ENCODE measurements around the gene KNL1.
A peak's percentile ranks its signal among the peaks of the same experiment; 100 is the strongest.
"Not testable (repeated sequence)": the region's sequence is repeated elsewhere in the genome, so short reads cannot be mapped to it uniquely, and the experiment has no call there.

The KNL1 gene

DNA sequence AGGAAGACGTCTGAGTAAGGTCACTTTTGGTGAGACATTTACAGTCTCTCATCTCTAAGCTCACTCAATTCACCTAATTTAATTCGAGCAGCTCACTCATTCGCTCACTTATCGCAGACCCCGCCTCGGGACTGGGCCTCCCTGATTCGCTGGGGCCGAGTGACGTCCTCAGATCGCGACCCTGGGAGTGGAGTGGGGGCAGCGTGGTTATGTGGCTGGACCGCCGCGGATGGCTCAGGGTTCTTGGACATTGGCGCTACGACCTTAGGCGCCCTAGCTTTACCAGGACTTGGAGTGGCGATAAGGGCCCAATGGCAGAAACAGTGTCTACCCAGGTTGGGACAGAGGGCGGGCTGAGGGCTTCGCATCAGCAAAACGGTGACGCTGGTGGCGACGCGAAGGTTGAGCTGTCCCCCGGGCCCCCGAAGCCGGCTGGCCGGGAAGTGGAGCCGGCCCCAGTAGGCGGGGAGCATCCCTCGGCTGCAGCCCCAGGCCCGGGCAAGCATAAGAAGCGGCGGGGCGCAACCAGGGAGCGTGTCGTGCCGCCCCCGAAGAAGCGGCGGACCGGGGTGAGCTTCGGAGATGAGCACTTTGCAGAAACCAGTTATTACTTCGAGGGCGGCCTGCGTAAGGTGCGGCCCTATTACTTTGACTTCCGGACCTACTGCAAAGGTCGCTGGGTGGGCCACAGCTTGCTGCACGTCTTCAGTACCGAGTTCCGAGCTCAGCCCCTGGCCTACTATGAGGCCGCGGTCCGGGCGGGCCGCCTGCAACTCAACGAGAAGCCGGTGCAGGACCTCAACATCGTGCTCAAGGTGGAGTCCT, 24.7 kb upstream of the KNL1 start, which contains the start of gene RPUSD2:
Gene RPUSD2 (plus strand): TSS at position 171 of the 825 bp plus-strand sequence. CDS start 39 bp downstream, at position 210.
- peak within 1 kb of the TSS; percentile 60 for H3K27ac ChIP-seq
- TF ChIP-seq ZFX (IDR thresholded peaks at IDR 0.05; ENCODE audit: borderline replicate concordance): no peak
- TF ChIP-seq, protein P1, sequence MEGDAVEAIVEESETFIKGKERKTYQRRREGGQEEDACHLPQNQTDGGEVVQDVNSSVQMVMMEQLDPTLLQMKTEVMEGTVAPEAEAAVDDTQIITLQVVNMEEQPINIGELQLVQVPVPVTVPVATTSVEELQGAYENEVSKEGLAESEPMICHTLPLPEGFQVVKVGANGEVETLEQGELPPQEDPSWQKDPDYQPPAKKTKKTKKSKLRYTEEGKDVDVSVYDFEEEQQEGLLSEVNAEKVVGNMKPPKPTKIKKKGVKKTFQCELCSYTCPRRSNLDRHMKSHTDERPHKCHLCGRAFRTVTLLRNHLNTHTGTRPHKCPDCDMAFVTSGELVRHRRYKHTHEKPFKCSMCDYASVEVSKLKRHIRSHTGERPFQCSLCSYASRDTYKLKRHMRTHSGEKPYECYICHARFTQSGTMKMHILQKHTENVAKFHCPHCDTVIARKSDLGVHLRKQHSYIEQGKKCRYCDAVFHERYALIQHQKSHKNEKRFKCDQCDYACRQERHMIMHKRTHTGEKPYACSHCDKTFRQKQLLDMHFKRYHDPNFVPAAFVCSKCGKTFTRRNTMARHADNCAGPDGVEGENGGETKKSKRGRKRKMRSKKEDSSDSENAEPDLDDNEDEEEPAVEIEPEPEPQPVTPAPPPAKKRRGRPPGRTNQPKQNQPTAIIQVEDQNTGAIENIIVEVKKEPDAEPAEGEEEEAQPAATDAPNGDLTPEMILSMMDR (IDR thresholded peaks at IDR 0.05): no peak

DNA sequence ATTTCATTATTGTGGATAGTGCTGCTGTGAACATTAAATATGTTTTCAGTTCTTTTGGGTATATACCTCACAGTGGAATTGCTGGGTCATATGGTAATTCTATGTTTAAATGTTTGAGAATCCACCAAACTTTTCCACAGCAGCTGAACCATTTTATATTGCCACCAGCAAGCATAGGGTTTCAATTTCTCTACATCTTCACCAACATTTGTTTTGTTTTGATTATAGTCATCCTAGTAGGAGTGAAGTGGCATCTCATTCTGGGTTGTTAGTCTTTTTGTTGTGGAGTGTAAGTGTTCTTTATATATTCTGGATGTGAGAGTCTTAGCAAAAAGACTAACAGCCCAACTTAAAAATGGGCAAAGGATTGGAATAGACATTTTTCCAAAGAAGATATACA, 18.9 kb upstream of the KNL1 start:
- no peak overlapping the region for H3K27ac ChIP-seq
- TF ChIP-seq, protein P1 (IDR thresholded peaks at IDR 0.05): no peak
- TF ChIP-seq ZFX (IDR thresholded peaks at IDR 0.05; ENCODE audit: borderline replicate concordance): no peak

DNA sequence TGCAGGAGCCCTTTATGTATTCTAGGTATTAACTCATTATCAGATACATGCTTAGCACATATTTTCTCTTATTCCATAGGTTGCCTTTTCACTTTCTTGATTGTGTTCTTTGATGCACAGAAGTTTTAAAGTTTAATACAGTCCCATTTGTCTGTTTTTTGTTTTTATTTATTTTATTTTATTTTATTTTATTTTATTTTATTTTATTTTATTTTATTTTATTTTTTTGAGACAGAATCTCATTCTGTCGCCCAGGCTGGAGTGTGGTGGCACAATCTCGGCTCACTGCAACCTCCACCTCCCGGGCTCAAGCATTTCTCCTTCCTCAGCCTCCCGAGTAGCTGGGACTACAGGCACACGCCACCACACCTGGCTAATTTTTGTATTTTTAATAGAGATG, 17.1 kb upstream of the KNL1 start:
- H3K27ac ChIP-seq: not testable (repeated sequence)

DNA sequence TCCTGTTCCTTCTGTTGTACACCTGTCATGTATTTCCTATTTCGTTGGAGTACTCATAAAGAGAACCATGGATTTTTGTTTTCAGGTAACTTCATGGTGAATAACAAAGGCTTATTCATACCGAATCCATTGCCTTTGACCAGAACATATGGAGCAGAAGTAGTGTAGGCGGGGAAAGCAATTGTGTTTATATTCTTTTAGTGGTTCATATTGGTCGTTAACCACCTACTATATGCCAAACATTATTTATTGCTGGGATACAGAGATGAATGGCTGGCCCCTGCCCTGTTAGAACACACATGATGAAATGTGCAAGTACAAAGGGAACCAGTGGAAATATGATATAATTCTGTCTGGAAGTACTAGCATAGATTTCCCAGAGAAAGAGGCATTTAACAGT, 15.2 kb upstream of the KNL1 start:
- no peak overlapping the region for H3K27ac ChIP-seq
- no peak for TF ChIP-seq ZFX (IDR thresholded peaks at IDR 0.05; ENCODE audit: borderline replicate concordance)
- TF ChIP-seq, protein P1 (IDR thresholded peaks at IDR 0.05): no peak

DNA sequence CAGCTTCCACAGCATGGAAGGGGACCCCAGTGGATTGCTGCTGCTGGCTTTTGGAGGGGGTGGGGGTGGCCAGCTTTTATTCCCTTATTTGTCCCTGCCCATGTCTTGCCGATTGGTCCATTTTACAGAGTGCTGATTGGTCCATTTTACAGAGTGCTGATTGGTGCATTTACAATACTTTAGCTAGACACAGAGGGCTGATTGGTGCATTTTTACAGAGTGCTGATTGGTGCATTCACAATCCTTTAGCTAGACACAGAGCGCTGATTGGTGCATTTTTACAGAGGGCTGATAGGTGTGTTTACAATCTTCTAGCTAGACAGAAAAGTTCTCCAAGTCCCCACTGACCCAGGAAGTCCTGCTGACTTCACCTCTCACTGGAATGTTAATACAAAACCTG, 12.3 kb upstream of the KNL1 start:
- not testable (repeated sequence) for H3K27ac ChIP-seq

DNA sequence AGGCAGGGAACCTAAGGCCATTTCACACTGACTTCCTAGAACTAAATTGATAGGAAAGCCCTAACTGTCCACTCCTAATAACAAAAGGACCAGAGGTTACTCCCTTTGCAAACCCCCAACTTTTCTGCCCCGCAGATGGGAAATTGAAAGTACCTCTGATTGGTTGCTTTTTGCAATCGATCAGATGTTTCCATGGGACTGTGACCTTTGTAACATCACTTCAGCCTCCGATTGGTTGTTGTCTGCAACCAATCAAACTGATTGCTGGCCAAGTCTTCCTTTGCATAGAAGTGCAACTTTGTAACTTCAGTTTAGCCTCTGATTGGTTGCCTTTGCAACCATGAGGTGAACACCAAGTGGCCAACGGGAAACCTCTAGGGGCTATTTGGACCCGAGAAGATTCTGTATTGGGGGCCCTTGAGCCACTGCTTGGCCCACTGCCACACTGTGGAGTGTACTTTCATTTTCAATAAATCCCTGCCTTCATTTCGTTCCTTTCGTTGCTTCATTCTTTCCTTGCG, 11.3 kb upstream of the KNL1 start:
- TF ChIP-seq ZFX (IDR thresholded peaks at IDR 0.05; ENCODE audit: borderline replicate concordance): no peak
- TF ChIP-seq, protein P1 (IDR thresholded peaks at IDR 0.05): no peak
- peak overlapping the region; percentile 79 for H3K27ac ChIP-seq

DNA sequence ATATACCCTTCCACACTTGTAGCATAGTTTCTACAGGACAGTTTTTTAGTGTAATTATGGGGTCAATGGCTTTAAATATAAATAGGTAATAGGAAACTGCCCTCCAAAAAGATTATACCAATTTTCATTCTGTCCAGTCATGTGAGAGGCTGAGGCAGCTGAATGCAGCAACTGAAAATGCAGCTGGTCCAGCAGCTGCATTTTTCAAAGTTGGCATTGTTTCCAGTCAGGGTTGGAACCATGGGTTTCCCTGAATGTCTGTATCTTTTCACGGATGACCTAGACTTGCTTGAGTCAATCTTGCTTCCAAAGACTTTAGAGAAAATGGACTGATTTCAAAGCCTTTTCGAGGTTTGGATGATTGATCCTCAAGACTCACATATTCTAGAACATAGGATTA, 9.9 kb upstream of the KNL1 start:
- TF ChIP-seq, protein P1 (IDR thresholded peaks at IDR 0.05): no peak
- TF ChIP-seq ZFX (IDR thresholded peaks at IDR 0.05; ENCODE audit: borderline replicate concordance): no peak
- peak overlapping the region; percentile 79 for H3K27ac ChIP-seq

DNA sequence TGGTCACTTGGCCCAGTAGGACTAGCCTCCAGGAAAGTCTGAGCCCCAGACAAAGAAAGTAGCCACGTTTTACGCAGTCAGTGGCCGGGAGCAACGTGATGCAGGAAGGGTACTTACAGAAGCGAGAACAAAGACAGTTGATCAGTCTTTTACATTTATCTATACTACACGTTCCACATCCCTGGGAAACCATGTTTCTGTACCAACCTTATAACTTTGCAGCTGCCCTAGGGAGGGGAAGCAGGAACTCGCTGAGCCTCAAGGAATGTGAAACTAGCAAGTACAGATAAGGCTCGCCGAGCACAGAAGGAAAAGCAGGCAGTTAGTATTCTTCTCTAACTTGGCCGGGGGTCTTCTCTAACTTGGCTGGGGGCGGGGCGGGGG, 3.4 kb upstream of the KNL1 start:
- TF ChIP-seq ZFX (IDR thresholded peaks at IDR 0.05; ENCODE audit: borderline replicate concordance): no peak
- TF ChIP-seq, protein P1 (IDR thresholded peaks at IDR 0.05): no peak
- H3K27ac ChIP-seq: no peak overlapping the region
